NK-92 (cell line): Measurements from ENCODE around the gene TLE4.
"Not testable (repeated sequence)": the region's sequence is repeated elsewhere in the genome, so short reads cannot be mapped to it uniquely, and the experiment has no call there.

ENCODE experiments used
- DNase-seq: peaks from one replicate; lab custom pipeline; 2025; ENCODE audit not compliant: unreplicated experiment; lab: John Stamatoyannopoulos, UW

TLE4 gene

DNA sequence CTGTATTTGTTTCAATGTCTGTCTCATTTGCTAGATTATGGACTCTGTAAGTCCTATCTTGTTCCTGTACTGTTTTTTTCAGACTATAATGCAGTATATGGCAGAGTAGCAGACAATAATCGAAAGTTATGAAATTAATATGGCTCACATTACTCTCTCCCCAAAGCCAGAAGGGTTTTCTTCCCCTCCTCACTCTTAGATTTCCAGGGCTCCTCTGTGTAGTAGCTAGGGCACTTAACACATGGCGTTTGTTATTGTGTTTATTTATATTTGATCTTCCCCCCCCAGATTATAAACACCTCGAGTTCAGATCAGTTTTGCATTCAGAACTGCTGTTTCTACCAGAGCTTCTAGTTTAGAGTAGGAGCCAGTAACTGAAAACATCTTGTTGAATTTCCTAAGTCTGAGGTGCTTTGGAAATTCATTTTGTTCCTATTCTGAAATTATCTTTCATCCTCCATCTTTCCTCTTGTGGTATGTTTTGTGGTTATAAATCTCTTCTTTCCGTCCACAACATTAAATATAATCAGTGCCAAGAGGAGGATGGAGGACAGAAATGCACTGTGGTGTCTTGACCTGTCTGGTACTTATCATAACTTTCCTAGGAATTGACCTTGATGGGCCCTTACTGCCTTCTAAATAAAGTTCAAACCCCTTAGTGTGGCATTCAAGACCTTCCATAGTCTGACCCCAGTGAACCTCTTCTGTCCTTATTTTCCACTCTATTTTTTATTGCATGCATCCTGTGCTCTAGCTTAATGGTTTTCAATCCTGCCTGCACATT lies 27.0 kb downstream of the TLE4 start:
- no peak for DNase-seq

GRCh38 chr9:79600466-79600865 lies 28.7 kb downstream of the TLE4 start:
- DNase-seq = no peak

DNA sequence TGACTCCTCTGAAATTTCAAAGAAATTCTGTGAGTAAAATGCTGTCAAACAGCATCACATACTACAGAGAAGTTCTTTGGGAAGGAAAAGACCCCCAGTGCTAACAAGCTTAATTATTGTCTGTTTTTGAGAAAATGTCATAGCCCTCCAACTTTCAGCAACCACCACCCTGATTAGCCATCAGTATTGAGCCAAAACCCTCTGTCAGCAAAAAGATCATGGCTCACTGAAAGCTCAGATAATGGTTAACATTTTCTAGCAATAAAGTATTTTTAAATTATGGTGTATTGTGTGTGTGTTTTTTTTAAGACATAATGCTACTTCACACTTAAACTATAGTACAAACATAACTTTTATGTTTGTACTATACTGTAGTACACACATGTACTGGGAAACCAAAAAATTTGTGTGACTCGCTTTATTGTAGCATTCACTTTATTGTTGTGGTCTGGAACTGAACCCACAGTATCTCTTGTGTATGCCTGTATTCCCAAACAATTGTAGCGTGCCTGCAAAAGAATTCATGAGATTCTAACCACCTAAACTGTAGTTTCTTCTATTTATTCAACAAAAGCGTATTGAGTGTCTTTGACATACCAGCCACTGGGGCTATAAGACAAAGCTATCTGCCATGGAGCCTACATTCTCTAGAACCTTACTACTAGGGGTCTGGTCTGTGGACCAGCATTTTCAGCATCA lies 31.6 kb downstream of the TLE4 start:
- DNase-seq = no peak

DNA sequence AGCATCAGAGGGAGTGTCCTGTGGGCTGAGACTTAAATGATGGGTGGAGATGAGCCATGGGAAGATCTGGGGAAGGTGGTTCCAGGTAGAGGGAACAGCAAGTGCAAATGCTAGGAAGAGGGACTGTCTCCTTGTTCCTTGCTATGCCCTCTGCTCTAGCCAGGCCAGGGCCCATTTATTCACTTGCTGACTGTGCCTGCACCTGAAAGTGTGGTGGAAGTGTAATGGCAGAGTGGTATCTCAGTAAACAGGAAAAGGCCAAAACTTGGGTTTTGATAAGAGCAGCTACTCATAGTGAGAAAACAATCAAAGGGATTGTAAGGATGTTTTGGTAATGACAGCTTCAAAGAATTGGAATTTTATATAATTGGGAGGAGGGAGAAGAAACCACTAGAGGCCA lies 32.4 kb downstream of the TLE4 start:
- no peak for DNase-seq

DNA sequence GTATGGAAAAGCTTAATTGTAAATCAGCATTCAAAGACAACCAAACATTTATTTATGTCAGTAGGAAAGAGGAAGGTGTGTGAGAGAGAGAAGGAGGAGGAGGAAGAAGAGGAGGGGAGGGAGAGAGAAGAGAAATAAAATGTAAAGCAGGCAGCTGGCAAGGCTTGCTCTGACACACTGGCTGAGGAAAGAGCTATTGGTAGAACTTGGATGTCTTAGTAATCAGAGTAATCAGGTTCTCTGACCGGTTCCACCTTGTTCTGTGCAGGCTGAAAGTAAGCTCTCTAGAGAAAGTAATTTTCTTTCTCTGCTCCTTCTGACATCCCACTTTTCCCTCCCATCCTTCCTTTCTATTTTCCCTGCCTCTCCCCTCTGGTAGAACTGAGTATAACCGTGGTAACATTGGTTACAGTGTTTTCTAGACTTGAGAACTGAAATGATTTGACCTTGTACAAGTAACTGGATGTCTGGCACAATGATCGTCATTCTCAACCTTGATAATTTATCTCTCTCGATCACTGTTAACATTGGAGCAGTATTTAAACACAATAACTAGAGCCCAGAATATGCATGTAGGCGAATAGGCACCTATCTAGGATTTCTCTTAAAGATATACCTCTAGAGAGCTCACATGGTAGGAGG lies 33.3 kb downstream of the TLE4 start:
- DNase-seq = no peak

GRCh38 chr9:79606529-79606928 lies 34.8 kb downstream of the TLE4 start:
- DNase-seq = not testable (repeated sequence)

DNA sequence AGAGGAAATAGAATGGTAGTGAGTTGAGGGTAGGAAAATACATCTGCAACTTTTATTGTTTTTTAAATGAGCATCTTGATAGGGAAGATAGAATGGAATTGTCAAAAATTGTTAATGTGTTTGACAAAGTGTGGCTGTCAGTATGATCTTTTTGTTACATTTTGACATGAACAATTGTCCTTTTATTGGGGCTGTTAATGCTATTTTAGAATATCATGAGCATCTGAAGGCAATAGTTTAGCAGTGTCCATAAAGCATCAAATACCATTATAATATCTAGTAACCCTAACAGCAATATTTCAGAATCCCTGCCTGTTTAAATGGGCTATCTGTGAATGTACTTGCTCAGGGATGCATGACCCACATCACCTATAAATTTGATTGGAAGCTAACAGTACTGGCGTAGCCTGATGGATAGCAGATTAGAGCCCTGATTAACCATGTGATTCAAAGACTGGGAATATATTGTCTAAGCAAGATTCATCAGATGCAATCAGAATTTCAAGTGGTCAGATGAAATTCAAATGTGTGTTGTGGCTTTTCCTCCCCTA lies 37.8 kb downstream of the TLE4 start:
- no peak for DNase-seq

DNA sequence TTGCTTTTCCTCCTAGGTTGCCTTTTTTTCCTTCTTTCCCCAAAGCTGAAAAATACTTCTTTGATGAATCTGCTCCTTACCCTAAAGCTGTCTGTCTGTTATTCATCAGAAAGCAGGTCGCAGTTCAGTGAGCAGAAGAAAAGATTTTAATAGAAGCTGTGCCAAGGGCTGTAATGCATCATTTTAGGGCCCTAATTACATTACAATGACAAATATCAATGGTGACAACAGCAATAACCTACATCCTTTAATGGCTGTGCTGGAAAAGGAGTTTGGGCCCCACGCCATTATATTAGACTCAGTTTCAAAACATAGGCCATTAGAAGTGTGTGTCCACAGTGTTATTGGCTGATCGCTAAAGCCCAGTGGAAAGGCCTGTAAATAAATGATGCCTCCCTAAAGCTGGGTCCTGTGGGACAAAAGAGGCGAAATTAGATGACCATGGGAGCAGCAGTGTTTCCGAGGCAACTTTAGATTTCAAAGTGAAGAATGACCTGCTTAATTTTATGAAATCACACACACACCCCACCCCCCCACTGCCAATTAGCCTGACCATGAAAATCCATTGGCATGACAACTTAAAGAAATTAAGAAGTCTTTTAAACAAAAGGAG lies 38.4 kb downstream of the TLE4 start:
- DNase-seq = no peak

- DNase-seq = no peak
Measured at GRCh38 chr9:79610791-79611614, 39.2 kb downstream of the TLE4 start.

DNA sequence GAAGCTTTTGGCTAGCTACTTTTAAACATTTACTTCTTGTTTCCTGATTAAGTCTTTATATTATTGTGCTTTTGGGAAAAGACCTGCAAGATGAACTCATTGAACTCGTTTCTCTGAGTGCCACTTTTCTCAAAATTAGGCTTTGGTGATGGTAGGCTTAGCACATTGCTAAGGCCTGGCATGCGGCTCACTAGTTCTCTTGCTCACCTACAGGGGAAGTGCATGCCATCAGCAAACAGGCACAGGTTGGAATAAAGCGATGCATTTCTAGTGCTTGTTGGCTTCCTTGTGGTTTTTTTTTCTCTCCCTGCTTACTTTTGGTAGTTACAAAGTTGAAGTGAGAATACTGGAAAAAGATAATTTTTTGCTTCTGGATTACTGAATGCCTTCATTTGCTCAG lies 41.4 kb downstream of the TLE4 start:
- DNase-seq = no peak

DNA sequence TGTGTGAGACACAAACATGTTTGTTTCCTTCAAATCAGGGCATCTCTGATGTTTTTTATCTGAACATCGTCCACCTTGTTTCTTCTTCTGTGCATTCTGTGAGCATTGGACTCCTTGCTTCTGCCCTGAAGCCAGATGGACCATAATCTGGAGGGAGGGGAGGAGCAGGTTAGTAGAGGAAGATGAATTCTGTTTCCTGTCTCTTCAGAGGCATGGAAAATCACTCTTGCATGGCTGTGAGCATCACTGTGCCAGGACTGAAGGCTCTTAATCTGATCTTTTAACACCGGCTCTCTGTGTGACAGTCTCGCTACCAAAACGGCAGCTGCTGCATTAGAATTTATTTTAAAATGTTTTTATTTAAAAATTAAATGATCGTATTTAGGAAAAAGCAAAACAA lies 43.3 kb downstream of the TLE4 start:
- DNase-seq = no peak

DNA sequence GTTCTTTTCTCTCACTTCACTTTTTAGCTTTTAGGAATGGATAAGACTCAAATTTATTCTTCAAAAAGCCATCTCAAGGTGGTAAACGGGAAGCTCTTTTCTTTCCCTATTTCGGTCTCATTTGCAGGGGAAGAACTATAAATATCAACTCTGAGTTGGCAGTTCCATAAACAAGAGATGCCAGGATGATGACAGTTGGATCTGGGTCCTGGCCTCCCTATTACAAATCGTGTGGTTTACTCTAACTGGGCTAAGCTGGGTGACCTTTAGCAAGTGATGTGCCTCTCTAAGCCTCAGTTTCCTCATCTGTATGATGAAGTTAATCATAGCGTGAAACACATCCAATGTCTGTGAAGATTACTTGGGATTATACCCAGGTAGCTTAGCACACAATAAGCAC lies 44.2 kb downstream of the TLE4 start:
- no peak for DNase-seq

DNA sequence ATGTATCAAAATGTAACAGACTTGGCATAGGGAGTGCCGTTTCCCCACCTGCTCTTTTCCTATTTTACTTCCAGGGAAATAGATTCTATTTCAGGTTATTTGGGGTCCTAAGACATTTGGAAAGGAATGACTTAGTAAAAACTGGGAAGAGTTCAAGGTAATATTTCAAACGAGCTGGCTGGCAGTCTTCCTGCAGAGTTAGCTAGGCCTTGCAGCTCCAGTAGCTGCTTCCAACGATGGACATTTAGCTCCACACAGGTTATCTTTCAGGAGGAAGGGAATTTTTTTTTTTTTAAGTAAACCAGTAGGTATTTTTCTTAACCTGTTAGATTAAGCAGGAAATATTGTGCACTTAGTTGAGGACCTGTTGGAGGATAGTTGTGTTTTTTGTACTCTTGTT lies 45.2 kb downstream of the TLE4 start:
- no peak for DNase-seq

GRCh38 chr9:79617395-79617794 lies 45.6 kb downstream of the TLE4 start:
- no peak for DNase-seq

DNA sequence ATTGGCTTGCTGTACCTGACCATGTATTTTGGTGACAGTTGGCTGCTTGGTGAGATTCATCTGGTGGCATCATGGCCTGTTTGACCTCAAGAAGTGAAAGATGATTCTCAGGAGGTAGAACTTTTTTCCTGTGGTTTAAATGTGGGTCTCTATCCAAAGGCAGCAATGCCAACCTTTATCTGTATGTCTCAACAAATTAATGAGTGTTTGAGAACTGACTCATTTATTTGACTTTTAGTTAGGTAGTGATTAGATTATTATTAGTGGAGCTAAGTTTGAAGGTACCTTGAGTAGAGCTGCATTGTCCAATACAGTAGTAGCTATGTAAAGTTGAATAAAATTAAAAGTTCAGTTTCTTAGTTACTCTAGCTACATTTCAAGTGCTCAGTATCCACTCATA lies 48.2 kb downstream of the TLE4 start:
- no peak for DNase-seq

- no peak for DNase-seq
Measured at GRCh38 chr9:79621916-79622575, 50.3 kb downstream of the TLE4 start.

- no peak for DNase-seq
Measured at GRCh38 chr9:79623799-79624721, 52.3 kb downstream of the TLE4 start.

DNA sequence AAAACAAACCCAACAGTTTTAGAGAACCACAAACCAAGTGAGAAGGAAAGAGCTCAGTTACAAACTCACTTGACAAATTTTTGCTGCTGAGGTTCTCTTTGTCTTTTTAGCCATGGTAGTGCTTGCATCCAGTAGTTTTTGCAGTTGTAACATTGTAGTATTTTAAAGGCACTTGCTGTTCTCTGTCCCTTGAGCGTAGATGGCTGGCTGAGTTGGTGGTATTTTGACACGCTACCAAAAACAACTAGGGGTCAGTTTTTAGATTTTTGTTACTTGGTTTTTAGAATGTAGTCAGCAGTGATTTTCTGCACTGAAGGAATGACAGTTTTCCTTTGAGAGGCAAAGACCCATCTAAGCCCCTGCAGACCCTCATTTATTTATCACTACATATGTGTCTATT lies 58.0 kb downstream of the TLE4 start:
- DNase-seq = no peak
